Measurements from ENCODE around the gene SRSF12. TPM values are rescaled to one million over a fixed set of nuclear protein-coding genes. Genes with fewer than 3 reads are reported as not detected.

Gene SRSF12
- polyA plus RNA-seq, 1 experiment = 0.04 TPM

DNA sequence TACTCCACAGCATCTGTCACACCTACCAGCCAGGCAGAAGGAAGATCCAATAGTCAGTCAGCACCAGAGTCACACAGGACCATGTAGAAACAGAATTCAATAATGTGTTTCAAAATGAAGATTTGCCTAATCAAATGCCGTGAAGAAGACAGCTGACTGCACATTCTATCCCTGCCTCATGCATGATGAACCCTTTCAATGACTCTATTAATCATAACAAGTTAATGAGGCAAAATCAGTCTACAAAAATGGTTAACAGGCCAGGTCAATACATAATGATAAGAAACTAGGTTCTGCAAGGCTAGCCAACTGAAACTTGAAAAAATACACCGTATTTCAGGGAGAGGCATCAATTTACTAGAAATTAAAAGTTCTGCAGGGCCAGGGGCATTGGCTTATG, 44.0 kb downstream of the SRSF12 start:
- TF ChIP-seq, protein P1, sequence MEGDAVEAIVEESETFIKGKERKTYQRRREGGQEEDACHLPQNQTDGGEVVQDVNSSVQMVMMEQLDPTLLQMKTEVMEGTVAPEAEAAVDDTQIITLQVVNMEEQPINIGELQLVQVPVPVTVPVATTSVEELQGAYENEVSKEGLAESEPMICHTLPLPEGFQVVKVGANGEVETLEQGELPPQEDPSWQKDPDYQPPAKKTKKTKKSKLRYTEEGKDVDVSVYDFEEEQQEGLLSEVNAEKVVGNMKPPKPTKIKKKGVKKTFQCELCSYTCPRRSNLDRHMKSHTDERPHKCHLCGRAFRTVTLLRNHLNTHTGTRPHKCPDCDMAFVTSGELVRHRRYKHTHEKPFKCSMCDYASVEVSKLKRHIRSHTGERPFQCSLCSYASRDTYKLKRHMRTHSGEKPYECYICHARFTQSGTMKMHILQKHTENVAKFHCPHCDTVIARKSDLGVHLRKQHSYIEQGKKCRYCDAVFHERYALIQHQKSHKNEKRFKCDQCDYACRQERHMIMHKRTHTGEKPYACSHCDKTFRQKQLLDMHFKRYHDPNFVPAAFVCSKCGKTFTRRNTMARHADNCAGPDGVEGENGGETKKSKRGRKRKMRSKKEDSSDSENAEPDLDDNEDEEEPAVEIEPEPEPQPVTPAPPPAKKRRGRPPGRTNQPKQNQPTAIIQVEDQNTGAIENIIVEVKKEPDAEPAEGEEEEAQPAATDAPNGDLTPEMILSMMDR (IDR thresholded peaks at IDR 0.05; ENCODE audit: low read depth, low read length) = no peak
- Histone ChIP-seq H3K9me3 (ENCODE audit: control insufficient read depth, insufficient read depth, low read length) (no peaks in the 10 kb centered on the region), H3K27me3 (ENCODE audit: control insufficient read depth, insufficient read depth, low read length) (peaks cover 3% of the 10 kb centered on the region), H3K4me3 (ENCODE audit: low read depth, low read length) (no peak overlapping the region), H3K27ac (ENCODE audit: low read depth, low read length) (no peak overlapping the region)
- CTCF ChIA-PET = interaction anchor here (4.0 kb wide), 1 partner anchor 91 kb away, joined by 17 read pairs; no protein-coding TSS in a partner anchor
- POLR2A ChIA-PET = no interaction called here
- DNase-seq (ENCODE audit: low read depth, low spot score) = no peak

DNA sequence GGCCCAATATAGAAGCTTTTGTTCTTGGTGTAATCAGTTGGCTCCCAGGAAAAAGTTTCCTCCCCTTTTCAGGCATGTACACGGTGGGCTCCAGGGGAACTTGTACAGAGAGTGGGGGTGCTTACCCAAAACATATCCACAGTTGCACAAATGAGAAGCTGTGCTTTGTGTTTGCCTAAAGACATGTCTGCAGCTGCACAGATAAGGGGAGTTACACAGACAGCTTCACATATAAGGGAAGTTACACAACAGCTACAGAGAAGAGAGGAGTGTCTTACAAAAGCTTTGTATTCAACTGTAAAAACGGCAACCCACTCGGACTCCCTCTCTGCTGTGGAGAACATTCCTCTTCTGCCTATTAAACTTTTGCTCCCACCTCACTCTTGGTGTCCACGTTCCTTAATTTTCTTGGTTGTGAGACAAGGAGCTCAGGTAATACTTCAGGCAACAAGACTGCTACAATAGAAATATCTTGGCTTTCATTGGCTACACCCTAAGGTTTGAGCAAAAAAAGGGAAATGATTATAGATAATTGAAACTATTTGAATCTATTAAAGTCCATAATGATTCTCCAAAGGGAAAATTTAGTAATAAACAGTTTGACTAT, 44.8 kb downstream of the SRSF12 start:
- Histone ChIP-seq H3K9me3 (ENCODE audit: control insufficient read depth, insufficient read depth, low read length) (no peaks in the 10 kb centered on the region), H3K4me3 (ENCODE audit: low read depth, low read length) (no peak overlapping the region), H3K27ac (ENCODE audit: low read depth, low read length) (no peak overlapping the region), H3K27me3 (ENCODE audit: control insufficient read depth, insufficient read depth, low read length) (peaks cover 3% of the 10 kb centered on the region)
- TF ChIP-seq, protein P1 (IDR thresholded peaks at IDR 0.05; ENCODE audit: low read depth, low read length) = no peak
- DNase-seq (ENCODE audit: low read depth, low spot score) = no peak
- CTCF ChIA-PET = interaction anchor here (0.9 to 4.0 kb wide), 3 partner anchors 86 to 299 kb away, joined by 4 to 17 read pairs (median 6); no protein-coding TSS in a partner anchor
- POLR2A ChIA-PET = no interaction called here

DNA sequence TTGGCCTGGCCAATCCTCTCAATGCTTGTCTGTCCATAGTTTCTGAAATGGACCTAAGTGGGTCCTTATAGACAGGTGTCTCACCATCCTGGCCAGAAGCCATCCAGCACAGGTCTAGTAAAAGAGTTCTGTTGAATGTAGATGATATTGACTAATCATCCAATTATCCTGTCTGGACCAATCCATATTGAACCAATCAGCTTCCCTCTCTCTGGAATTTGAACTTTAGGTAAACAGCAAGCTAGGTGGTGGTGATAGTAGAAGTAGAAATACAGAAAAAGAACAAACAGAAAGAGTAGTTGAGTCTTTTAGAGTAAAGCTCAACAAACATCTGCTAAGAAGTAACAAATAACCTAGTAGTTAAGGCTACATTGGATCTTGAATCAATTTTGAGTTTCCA, 46.8 kb downstream of the SRSF12 start:
- Histone ChIP-seq H3K27ac (ENCODE audit: low read depth, low read length) (no peak overlapping the region), H3K4me3 (ENCODE audit: low read depth, low read length) (no peak overlapping the region), H3K27me3 (ENCODE audit: control insufficient read depth, insufficient read depth, low read length) (no peaks in the 10 kb centered on the region), H3K9me3 (ENCODE audit: control insufficient read depth, insufficient read depth, low read length) (no peaks in the 10 kb centered on the region)
- ChIA-PET POLR2A (no interaction called here), CTCF (interaction anchor here (1.2 to 4.0 kb wide), 2 partner anchors 88 to 301 kb away, joined by 3 to 17 read pairs; no protein-coding TSS in a partner anchor)
- TF ChIP-seq, protein P1 (IDR thresholded peaks at IDR 0.05; ENCODE audit: low read depth, low read length) = no peak
- DNase-seq (ENCODE audit: low read depth, low spot score) = no peak

DNA sequence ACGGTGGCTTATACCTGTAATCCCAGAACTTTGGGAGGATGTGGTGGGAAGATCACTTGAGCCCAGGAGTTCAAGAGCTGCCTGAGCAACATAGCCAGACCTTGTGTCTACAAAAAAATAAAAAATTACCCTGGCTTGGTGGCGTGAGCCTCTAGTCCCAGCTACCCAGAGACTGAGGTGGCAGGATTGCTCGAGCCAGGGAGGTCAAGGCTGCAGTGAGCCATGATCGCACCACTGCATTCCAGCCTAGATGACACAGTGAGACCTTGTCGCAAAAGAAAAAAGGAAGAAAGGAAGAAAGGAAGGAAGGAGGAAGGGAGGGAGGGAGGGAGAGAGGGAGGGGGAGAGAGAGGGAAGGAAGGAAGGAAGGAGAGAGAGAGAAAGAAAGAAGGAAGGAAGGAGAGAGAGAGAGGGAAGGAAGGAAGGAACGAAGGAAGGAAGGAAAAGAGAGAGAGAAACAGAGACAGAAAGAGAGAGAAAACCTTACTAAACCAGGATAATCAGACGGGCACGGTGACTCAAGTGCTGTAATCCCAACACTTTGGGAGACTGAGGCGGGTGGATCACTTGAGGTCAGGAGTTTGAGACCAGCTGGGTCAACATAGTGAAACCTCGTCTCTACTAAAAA, 48.2 kb downstream of the SRSF12 start:
- POLR2A ChIA-PET = interaction anchor here (1.2 kb wide), 1 partner anchor 11 kb away, joined by 4 read pairs; the partner anchor contains the start of gene PNRC1
- no peaks in the 10 kb centered on the region; the same call in 1 of the 2 replicates for H3K9me3 ChIP-seq (ENCODE audit: control insufficient read depth, insufficient read depth, low read length)

More for the DNA sequence above, 48.2 kb downstream of the SRSF12 start:
- TF ChIP-seq, protein P1 (IDR thresholded peaks at IDR 0.05; ENCODE audit: low read depth, low read length) = no peak
- no peak overlapping the region for H3K27ac ChIP-seq (ENCODE audit: low read depth, low read length)
- DNase-seq (ENCODE audit: low read depth, low spot score) = no peak
- H3K27me3 ChIP-seq (ENCODE audit: control insufficient read depth, insufficient read depth, low read length) = no peaks in the 10 kb centered on the region
- CTCF ChIA-PET = no interaction called here
- no peak overlapping the region for H3K4me3 ChIP-seq (ENCODE audit: low read depth, low read length)

All from AG04450 (cell line).